Kidney (tissue), 14 donors: Measurements from ENCODE around the gene GPC1. TPM values are rescaled to one million over a fixed set of nuclear protein-coding genes. Genes with fewer than 3 reads are reported as not detected.

Source experiments
- DNase-seq, 5 donors: peaks; one replicate each; pipeline ENCODE4 v3.0.0-alpha.2; 2013 to 2020
- FAIRE-seq: peaks from 2 replicates; lab custom pipeline; 2012; peaks lifted over from hg19 to GRCh38; lab: Jason Lieb, UNC
- H3K27ac ChIP-seq, 2 donors: one replicate each; pipeline ENCODE4 v1.7.0; 2013; ENCODE audit warnings: low read depth in 2 of 2, low read length in 2 of 2, inconsistent platforms in 1 of 2
- H3K27me3 ChIP-seq: one replicate; pipeline ENCODE4 v1.7.1; 2013; ENCODE audit warnings: low read length, inconsistent platforms; ENCODE audit not compliant: control insufficient read depth, insufficient read depth
- H3K36me3 ChIP-seq, 3 donors: one replicate each; pipeline versions ENCODE4 v1.7.0 to v1.7.1; 2013; ENCODE audit warnings: low read length in 3 of 3, control low read depth in 1 of 3, inconsistent platforms in 1 of 3; ENCODE audit not compliant: insufficient read depth in 3 of 3, control insufficient read depth in 2 of 3
- H3K4me1 ChIP-seq, 3 donors: one replicate each; pipeline versions ENCODE4 v1.7.0 to v1.7.1; 2013; ENCODE audit warnings: low read length in 3 of 3, inconsistent platforms in 1 of 3, low read depth in 1 of 3; ENCODE audit not compliant: control insufficient read depth in 2 of 3, insufficient read depth in 2 of 3
- H3K4me3 ChIP-seq, 3 donors: one replicate each; pipeline versions ENCODE4 v1.7.0 to v1.8.1; 2013; ENCODE audit warnings: low read length in 3 of 3, control low read depth in 1 of 3, inconsistent platforms in 1 of 3
- H3K9ac ChIP-seq, 3 donors: one replicate each; pipeline versions ENCODE4 v1.7.0 to v1.7.1; 2013; ENCODE audit warnings: low read length in 3 of 3, control low read depth in 1 of 3, inconsistent platforms in 1 of 3
- H3K9me3 ChIP-seq, 3 donors: one replicate each; pipeline versions ENCODE4 v1.7.0 to v1.7.1; 2013; ENCODE audit warnings: low read length in 3 of 3, control low read depth in 1 of 3, inconsistent platforms in 1 of 3; ENCODE audit not compliant: control insufficient read depth in 2 of 3, insufficient read depth in 1 of 3
- CTCF ChIP-seq: IDR thresholded peaks from 3 replicates; pipeline ENCODE4 v1.5.1; 2012; ENCODE audit warnings: mild to moderate bottlenecking, moderate library complexity, borderline replicate concordance; ENCODE audit not compliant: insufficient read depth; ENCODE audit errors: extremely low read depth
- intact Hi-C: fragments of 100-400 bp; cut with DNase I; formaldehyde crosslinking; loops from one replicate; pipeline ENCODE4 v1.11.1; 2022
- polyA plus RNA-seq: library from polyadenylated mRNA; stranded (reverse); fragments of 350-450 nt; fragmentation: Illumina TruSeq; extraction: RNeasy Lipid Tissue Mini Kit (QIAGEN cat#74804); gene quantifications from one replicate; pipeline ENCODE4 v1.2.3, GENCODE V29; 2014; ENCODE audit warnings: low read depth, low replicate concordance; ENCODE audit not compliant: insufficient read depth
- total RNA-seq: library from RNA; stranded (reverse); fragmentation: NEBNext Ultra II Directional; extraction: Animal tissue kit (Norgen Biotek cat#: 25700); gene quantifications from one replicate; pipeline ENCODE4 v1.2.1, GENCODE V29; 2021
- donor health status: control.
- donor health status: control.
- donor health status: control.
- donor health status: control.
- donor health status: control.
- donor health status: DM: yes; HTN: yes; CAD: no.
- donor health status: Normal renal cell carcinoma (clear cell type).

Gene GPC1
- total and polyA plus RNA-seq, 2 donors from 2014 or later: 18.4 to 124 TPM

- FAIRE-seq (no peak), DNase-seq (no peak)
- intact Hi-C loops: no loop called here
- Histone ChIP-seq H3K27ac (no peak overlapping the region), H3K4me1 (no peaks in the 10 kb centered on the region), H3K4me3 (no peak overlapping the region), H3K27me3 (no peaks in the 10 kb centered on the region), H3K9me3 (no peaks in the 10 kb centered on the region), H3K36me3 (no peaks in the 10 kb centered on the region), H3K9ac (no peak overlapping the region)
- TF ChIP-seq CTCF: no peak
Measured at GRCh38 chr2:240444464-240444863, 9.0 kb downstream of the GPC1 start.

- intact Hi-C loops: no loop called here
- DNase-seq (no peak), FAIRE-seq (no peak)
- Histone ChIP-seq H3K27ac (no peak overlapping the region), H3K4me3 (no peak overlapping the region), H3K4me1 (peaks cover 0 to 3% (median 0%) of the 10 kb centered on the region in 3 donors), H3K27me3 (no peaks in the 10 kb centered on the region), H3K9me3 (no peaks in the 10 kb centered on the region), H3K9ac (no peak overlapping the region), H3K36me3 (no peaks in the 10 kb centered on the region)
- TF ChIP-seq CTCF: no peak
Measured at GRCh38 chr2:240445961-240446663, 10.6 kb downstream of the GPC1 start.

- no peak overlapping the region for H3K27ac ChIP-seq
- FAIRE-seq: no peak
- no peaks in the 10 kb centered on the region for H3K27me3 ChIP-seq
- H3K4me1 ChIP-seq: peaks cover 0 to 3% (median 0%) of the 10 kb centered on the region in 3 donors
- H3K36me3 ChIP-seq: no peaks in the 10 kb centered on the region
- H3K4me3 ChIP-seq: no peak overlapping the region
- no peak for DNase-seq
- intact Hi-C loops: no loop called here
- TF ChIP-seq CTCF: no peak
- H3K9ac ChIP-seq: no peak overlapping the region
- no peaks in the 10 kb centered on the region for H3K9me3 ChIP-seq
Measured at GRCh38 chr2:240446664-240447175, 11.3 kb downstream of the GPC1 start.

GRCh38 chr2:240447331-240447730, 11.9 kb downstream of the GPC1 start:
- Histone ChIP-seq H3K27me3 (no peaks in the 10 kb centered on the region), H3K9me3 (no peaks in the 10 kb centered on the region), H3K4me1 (peaks cover 0 to 8% (median 0%) of the 10 kb centered on the region in 3 donors), H3K36me3 (no peaks in the 10 kb centered on the region), H3K9ac (no peak overlapping the region), H3K4me3 (no peak overlapping the region), H3K27ac (no peak overlapping the region)
- no peak for DNase-seq
- TF ChIP-seq CTCF: no peak
- intact Hi-C loops: no loop called here
- no peak for FAIRE-seq
